ENCODE results near the gene ZNF716.

DNA sequence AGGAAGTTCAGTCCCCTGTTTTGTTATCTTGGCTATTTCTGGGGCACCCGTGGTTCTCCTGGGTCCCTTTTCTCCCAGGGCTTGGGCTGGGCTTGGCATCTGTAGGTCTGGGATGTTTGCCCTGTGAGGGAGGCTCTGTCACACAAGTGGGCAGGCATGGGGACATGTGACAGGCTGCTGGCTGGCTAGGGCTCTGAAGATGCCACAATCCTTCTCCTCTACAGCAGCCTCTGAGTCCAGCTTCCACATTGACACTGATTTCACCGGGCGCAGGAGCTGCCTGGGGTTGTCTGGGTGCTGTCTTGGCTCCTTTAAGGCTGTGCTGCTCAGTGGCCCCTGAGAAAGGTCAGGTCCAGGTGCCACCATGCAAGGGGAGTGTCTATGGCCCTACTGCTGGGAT lies 37.4 kb upstream of the ZNF716 start:
- no peak for TF ChIP-seq POLR2AphosphoS5 (IDR thresholded peaks at IDR 0.05)
- TF ChIP-seq, protein P1, sequence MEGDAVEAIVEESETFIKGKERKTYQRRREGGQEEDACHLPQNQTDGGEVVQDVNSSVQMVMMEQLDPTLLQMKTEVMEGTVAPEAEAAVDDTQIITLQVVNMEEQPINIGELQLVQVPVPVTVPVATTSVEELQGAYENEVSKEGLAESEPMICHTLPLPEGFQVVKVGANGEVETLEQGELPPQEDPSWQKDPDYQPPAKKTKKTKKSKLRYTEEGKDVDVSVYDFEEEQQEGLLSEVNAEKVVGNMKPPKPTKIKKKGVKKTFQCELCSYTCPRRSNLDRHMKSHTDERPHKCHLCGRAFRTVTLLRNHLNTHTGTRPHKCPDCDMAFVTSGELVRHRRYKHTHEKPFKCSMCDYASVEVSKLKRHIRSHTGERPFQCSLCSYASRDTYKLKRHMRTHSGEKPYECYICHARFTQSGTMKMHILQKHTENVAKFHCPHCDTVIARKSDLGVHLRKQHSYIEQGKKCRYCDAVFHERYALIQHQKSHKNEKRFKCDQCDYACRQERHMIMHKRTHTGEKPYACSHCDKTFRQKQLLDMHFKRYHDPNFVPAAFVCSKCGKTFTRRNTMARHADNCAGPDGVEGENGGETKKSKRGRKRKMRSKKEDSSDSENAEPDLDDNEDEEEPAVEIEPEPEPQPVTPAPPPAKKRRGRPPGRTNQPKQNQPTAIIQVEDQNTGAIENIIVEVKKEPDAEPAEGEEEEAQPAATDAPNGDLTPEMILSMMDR (IDR thresholded peaks at IDR 0.05), result no peak
